K562 (cell line): Measurements from ENCODE around the gene S100A1. TPM values are rescaled to one million over a fixed set of nuclear protein-coding genes. Genes with fewer than 3 reads are reported as not detected.

Experiments
- E4F1 ChIP-seq: fragments of 250-450 bp; sonication (Bioruptor Pico); IDR thresholded peaks from 2 replicates; pipeline ENCODE4 v1.5.0; 2021; ENCODE audit warnings: mild to moderate bottlenecking, borderline replicate concordance
- HIVEP1 ChIP-seq: fragments of 250-450 bp; sonication (Bioruptor Pico); IDR thresholded peaks from 2 replicates; pipeline ENCODE4 v1.4.0; 2020; ENCODE audit warnings: mild to moderate bottlenecking
- IRF2 ChIP-seq: sonication (generic); formaldehyde crosslinking; IDR thresholded peaks from 2 replicates; pipeline ENCODE4 v1.8.1; 2022; ENCODE audit warnings: mild to moderate bottlenecking, missing genetic modification reagents
- L3MBTL2 ChIP-seq: fragments of 450-650 bp; IDR thresholded peaks from 2 replicates; pipeline ENCODE4 v1.6.1; 2016; ENCODE audit warnings: mild to moderate bottlenecking, moderate library complexity
- LARP7 ChIP-seq: fragments of 450-650 bp; IDR thresholded peaks from 2 replicates; pipeline ENCODE4 v1.6.1; 2016
- MTA2 ChIP-seq: fragments of 450-650 bp; IDR thresholded peaks from 2 replicates; pipeline ENCODE4 v1.6.1; 2016; ENCODE audit warnings: low read depth
- NBN ChIP-seq: fragments of 450-650 bp; IDR thresholded peaks from 2 replicates; pipeline ENCODE4 v1.6.1; 2016; ENCODE audit warnings: low read depth, mild to moderate bottlenecking
- NCOA2 ChIP-seq, 2 experiments: fragments of 450-650 bp; IDR thresholded peaks; 2 replicates each; pipeline ENCODE4 v1.6.1; 2018; ENCODE audit warnings: mild to moderate bottlenecking in 2 of 2, moderate library complexity in 1 of 2; ENCODE audit not compliant: partially characterized antibody in 2 of 2
- NR4A1 ChIP-seq, 2 experiments: fragments of 250-450 bp in 1 of 2; fragments of 450-650 bp in 1 of 2; sonication (Bioruptor Pico) in 1 of 2; IDR thresholded peaks; 2 replicates each; pipeline versions ENCODE4 v1.4.0 to v1.6.1; 2016 to 2020; ENCODE audit warnings: mild to moderate bottlenecking in 2 of 2, missing compliant biosample characterization in 1 of 2, missing genetic modification characterization in 1 of 2, moderate library complexity in 1 of 2
- POLR2AphosphoS2 ChIP-seq: IDR thresholded peaks from 2 replicates; pipeline ENCODE4 v1.6.1; 2012; ENCODE audit warnings: low read length, improper control_type of control experiment
- SNRNP70 ChIP-seq: fragments of 200-400 bp; formaldehyde crosslinking; optimal IDR thresholded peaks from 2 replicates; pipeline ENCODE3; 2017; ENCODE audit warnings: low read depth, low read length
- ZBTB17 ChIP-seq: fragments of 450-650 bp; formaldehyde crosslinking; IDR thresholded peaks from 2 replicates; pipeline ENCODE4 v1.4.0; 2020; ENCODE audit warnings: mild to moderate bottlenecking
- ZNF184 ChIP-seq: sonication (generic); formaldehyde crosslinking; IDR thresholded peaks from 2 replicates; pipeline ENCODE4 v1.5.0; 2020; ENCODE audit warnings: missing genetic modification reagents
- polyA plus RNA-seq, 8 experiments: library from polyadenylated mRNA; depleted of rRNA in 4 of 8; stranded (reverse) in 5 of 8; unstranded in 3 of 8; fragments of >200 nt; fragmentation: Nextera tagmentation in 2 of 8; fragmentation: Illumina TruSeq in 1 of 8; extraction: Ambion mirVana in 2 of 8; extraction: Trizol in 1 of 8; gene quantifications; 2 replicates each; pipeline versions ENCODE4 v1.2.1 to v1.2.3, GENCODE V29; 2011 to 2014; ENCODE audit warnings: inconsistent platforms in 1 of 8, missing spikeins in 1 of 8
- total RNA-seq, 7 experiments: library from RNA; depleted of rRNA in 6 of 7; stranded (reverse); fragments of >200 nt in 6 of 7; fragmentation: Illumina TruSeq in 2 of 7; extraction: Trizol in 2 of 7; gene quantifications; 2 replicates each; pipeline versions ENCODE4 v1.2.1 to v1.2.3, GENCODE V29; 2011 to 2021; ENCODE audit warnings: low replicate concordance in 1 of 7
- TF ChIP-seq, protein P1 (sequence below): sonication (generic); formaldehyde crosslinking; IDR thresholded peaks from 2 replicates; pipeline ENCODE4 v1.8.1; 2023; ENCODE audit warnings: mild to moderate bottlenecking, missing genetic modification reagents
- TF ChIP-seq, protein P2 (sequence below), 2 experiments: fragments of 450-650 bp in 1 of 2; sonication (generic) in 1 of 2; formaldehyde crosslinking in 1 of 2; IDR thresholded peaks; 2 replicates each; pipeline versions ENCODE4 v1.7.1 to v1.9.0; 2016 to 2022; ENCODE audit warnings: inconsistent platforms in 1 of 2, mild to moderate bottlenecking in 1 of 2, missing genetic modification reagents in 1 of 2

Gene S100A1
- total and polyA plus RNA-seq, 9 of the 15 experiments (the other 6 are each of a cell fraction or from before 2014, with no cell fraction given) = 0.44 to 30.1 (median 12.7) TPM

DNA sequence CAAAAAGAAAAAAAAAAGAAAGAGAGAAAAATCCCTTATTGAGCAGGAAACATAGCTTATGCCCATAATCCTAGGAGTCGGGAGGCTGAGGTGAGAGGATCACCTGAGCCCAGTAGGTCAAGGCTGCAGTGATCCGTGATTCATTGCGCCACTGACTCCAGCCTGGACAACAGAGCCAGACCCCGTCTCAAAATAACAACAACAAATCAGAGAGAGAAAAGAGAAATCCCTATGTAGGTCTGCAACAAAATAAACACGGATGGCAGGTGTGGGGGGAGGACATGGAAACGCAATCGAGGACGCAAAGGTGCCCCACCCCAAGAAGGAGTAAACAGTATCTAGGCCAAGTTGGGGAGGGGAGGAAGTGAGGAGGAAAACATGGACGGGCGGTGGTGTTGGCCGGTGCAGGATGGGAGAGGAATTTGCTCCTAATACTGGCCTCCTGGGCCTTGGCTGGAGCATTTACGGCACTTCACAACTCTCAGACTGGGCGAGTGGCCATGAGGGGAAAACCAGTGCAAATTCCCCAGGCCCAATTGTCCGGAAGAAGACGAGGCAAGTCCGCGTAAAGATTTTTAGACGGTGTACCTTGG, 5.0 kb downstream of the S100A1 start (continued):
- no peak for TF ChIP-seq E4F1 (CRISPR knock-in tag)
- TF ChIP-seq, protein P1, sequence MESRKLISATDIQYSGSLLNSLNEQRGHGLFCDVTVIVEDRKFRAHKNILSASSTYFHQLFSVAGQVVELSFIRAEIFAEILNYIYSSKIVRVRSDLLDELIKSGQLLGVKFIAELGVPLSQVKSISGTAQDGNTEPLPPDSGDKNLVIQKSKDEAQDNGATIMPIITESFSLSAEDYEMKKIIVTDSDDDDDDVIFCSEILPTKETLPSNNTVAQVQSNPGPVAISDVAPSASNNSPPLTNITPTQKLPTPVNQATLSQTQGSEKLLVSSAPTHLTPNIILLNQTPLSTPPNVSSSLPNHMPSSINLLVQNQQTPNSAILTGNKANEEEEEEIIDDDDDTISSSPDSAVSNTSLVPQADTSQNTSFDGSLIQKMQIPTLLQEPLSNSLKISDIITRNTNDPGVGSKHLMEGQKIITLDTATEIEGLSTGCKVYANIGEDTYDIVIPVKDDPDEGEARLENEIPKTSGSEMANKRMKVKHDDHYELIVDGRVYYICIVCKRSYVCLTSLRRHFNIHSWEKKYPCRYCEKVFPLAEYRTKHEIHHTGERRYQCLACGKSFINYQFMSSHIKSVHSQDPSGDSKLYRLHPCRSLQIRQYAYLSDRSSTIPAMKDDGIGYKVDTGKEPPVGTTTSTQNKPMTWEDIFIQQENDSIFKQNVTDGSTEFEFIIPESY = peak; percentile 59; the same call in 1 of the 2 replicates
- no peak for TF ChIP-seq NR4A1 (CRISPR knock-in tag; IDR thresholded peaks at IDR 0.05)
- TF ChIP-seq NR4A1 (tag; IDR thresholded peaks at IDR 0.05) = no peak
- no peak for TF ChIP-seq IRF2 (CRISPR knock-in tag)
- no peak for TF ChIP-seq LARP7
- TF ChIP-seq ZBTB17 (CRISPR knock-in tag) = no peak
- no peak for TF ChIP-seq MTA2
- TF ChIP-seq, protein P2, sequence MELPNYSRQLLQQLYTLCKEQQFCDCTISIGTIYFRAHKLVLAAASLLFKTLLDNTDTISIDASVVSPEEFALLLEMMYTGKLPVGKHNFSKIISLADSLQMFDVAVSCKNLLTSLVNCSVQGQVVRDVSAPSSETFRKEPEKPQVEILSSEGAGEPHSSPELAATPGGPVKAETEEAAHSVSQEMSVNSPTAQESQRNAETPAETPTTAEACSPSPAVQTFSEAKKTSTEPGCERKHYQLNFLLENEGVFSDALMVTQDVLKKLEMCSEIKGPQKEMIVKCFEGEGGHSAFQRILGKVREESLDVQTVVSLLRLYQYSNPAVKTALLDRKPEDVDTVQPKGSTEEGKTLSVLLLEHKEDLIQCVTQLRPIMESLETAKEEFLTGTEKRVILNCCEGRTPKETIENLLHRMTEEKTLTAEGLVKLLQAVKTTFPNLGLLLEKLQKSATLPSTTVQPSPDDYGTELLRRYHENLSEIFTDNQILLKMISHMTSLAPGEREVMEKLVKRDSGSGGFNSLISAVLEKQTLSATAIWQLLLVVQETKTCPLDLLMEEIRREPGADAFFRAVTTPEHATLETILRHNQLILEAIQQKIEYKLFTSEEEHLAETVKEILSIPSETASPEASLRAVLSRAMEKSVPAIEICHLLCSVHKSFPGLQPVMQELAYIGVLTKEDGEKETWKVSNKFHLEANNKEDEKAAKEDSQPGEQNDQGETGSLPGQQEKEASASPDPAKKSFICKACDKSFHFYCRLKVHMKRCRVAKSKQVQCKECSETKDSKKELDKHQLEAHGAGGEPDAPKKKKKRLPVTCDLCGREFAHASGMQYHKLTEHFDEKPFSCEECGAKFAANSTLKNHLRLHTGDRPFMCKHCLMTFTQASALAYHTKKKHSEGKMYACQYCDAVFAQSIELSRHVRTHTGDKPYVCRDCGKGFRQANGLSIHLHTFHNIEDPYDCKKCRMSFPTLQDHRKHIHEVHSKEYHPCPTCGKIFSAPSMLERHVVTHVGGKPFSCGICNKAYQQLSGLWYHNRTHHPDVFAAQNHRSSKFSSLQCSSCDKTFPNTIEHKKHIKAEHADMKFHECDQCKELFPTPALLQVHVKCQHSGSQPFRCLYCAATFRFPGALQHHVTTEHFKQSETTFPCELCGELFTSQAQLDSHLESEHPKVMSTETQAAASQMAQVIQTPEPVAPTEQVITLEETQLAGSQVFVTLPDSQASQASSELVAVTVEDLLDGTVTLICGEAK (IDR thresholded peaks at IDR 0.05) = peak; percentile 20; the same call in 1 of the 2 replicates
- TF ChIP-seq, protein P2 (CRISPR knock-in tag; IDR thresholded peaks at IDR 0.05) = no peak
- no peak for TF ChIP-seq HIVEP1 (CRISPR knock-in tag)
- TF ChIP-seq SNRNP70 = no peak
- TF ChIP-seq POLR2AphosphoS2 = no peak
- no peak for TF ChIP-seq NCOA2 (IDR thresholded peaks at IDR 0.05; ENCODE audit: partially characterized antibody in 2 of 2)
- TF ChIP-seq ZNF184 (CRISPR knock-in tag) = no peak
- TF ChIP-seq L3MBTL2 = no peak; the same call in 1 of the 2 replicates
- TF ChIP-seq NBN = peak; percentile 55; the same call in 1 of the 2 replicates
